G401.6 (cell line): ENCODE measurements around the gene HBS1L.

Source experiments
- FAIRE-seq: peaks from 2 replicates; lab custom pipeline; 2012; peaks lifted over from hg19 to GRCh38; lab: Jason Lieb, UNC

The HBS1L gene

GRCh38 chr6:134997133-134997995 is 57.3 kb downstream of the HBS1L start:
- FAIRE-seq = no peak

- FAIRE-seq = no peak
Measured at GRCh38 chr6:134995536-134995935, 59.1 kb downstream of the HBS1L start.

GRCh38 chr6:134994431-134994830 is 60.2 kb downstream of the HBS1L start:
- FAIRE-seq = no peak

- no peak for FAIRE-seq
Measured at GRCh38 chr6:134992155-134992554, 62.5 kb downstream of the HBS1L start.

GRCh38 chr6:134990262-134990661 is 64.4 kb downstream of the HBS1L start:
- no peak for FAIRE-seq

- no peak for FAIRE-seq
Measured at GRCh38 chr6:134984821-134985220, 69.8 kb downstream of the HBS1L start.

- FAIRE-seq = no peak
Measured at GRCh38 chr6:134983823-134984222, 70.8 kb downstream of the HBS1L start.

GRCh38 chr6:134982161-134982560 is 72.5 kb downstream of the HBS1L start:
- peak; percentile 11 for FAIRE-seq

GRCh38 chr6:134980846-134981245 is 73.8 kb downstream of the HBS1L start:
- no peak for FAIRE-seq

- no peak for FAIRE-seq
Measured at GRCh38 chr6:134979142-134979541, 75.5 kb downstream of the HBS1L start.

GRCh38 chr6:134974370-134974769 is 80.3 kb downstream of the HBS1L start:
- FAIRE-seq = no peak

GRCh38 chr6:134967711-134968110 is 86.9 kb downstream of the HBS1L start:
- FAIRE-seq = no peak

GRCh38 chr6:134964451-134965203 is 90.0 kb downstream of the HBS1L start:
- no peak for FAIRE-seq

GRCh38 chr6:134962421-134962820 is 92.2 kb downstream of the HBS1L start:
- FAIRE-seq = no peak

GRCh38 chr6:134961366-134961765 is 93.3 kb downstream of the HBS1L start:
- FAIRE-seq = no peak

- FAIRE-seq = no peak
Measured at GRCh38 chr6:134959603-134960002, 95.0 kb downstream of the HBS1L start.

- no peak for FAIRE-seq
Measured at GRCh38 chr6:134956676-134957075, 97.9 kb downstream of the HBS1L start.

GRCh38 chr6:134956032-134956431 is 98.6 kb downstream of the HBS1L start:
- FAIRE-seq = no peak

- FAIRE-seq = no peak
Measured at GRCh38 chr6:134954272-134955000, 100.2 kb downstream of the HBS1L start.

- no peak for FAIRE-seq
Measured at GRCh38 chr6:134951494-134952263, 102.9 kb downstream of the HBS1L start.

- no peak for FAIRE-seq
Measured at GRCh38 chr6:134950482-134950881, 104.1 kb downstream of the HBS1L start.

- FAIRE-seq = no peak
Measured at GRCh38 chr6:134949927-134950326, 104.7 kb downstream of the HBS1L start, which contains the start of gene ALDH8A1. ALDH8A1 (minus strand) TSS chr6:134950101; CDS start chr6:134950053, 48 bp downstream.
